Measurements from ENCODE around the gene BLVRA. TPM values are rescaled to one million over a fixed set of nuclear protein-coding genes. Genes with fewer than 3 reads are reported as not detected.

BLVRA gene
- total and polyA plus RNA-seq, 4 donors: 56.0 to 117 (median 69.4) TPM

DNA sequence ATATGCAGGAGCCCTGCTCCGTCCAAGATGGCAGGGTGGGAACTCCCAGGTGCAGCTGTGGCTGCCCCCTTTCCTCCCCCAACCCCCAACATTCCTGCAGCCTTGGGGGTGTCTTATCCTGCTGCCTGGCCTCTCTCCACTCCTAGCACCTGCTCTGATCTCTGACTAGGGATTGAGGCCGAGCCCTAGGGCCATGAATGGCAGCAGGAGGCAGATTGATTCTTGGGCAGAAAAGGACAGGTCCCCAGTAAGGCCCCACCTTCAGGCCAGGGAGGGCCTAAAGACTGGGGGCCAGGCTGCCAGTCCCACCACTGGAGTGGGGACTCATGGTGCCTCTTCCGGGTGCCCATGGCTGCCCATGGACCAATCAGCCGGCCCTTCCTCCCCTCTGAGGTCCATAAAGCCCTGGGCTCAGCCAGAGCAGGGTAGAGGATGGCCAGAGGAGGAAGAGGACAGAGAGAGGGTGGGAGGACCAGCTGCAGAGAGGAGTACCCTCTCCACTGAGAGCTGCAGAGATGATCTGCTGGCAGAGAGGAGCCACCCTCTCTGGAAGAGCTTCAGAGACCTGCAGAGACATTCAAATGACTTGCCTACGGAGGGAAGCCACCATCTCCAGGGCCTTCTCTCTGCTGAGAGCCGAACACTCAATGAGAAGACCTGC lies 20.9 kb upstream of the BLVRA start:
- no peaks in the 10 kb centered on the region for H3K4me1 ChIP-seq (ENCODE audit: control insufficient read depth in 1 of 2, insufficient read depth in 2 of 2, low read length in 2 of 2)
- H3K9me3 ChIP-seq (ENCODE audit: control insufficient read depth, low read length): no peaks in the 10 kb centered on the region
- H3K27ac ChIP-seq (ENCODE audit: low read depth in 1 of 2, low read length in 2 of 2): no peak overlapping the region
- no peak for ATAC-seq (ENCODE audit: low FRiP score)
- no peak overlapping the region for H3K4me3 ChIP-seq (ENCODE audit: low read length in 2 of 2)
- H3K27me3 ChIP-seq (ENCODE audit: control insufficient read depth in 1 of 2, insufficient read depth in 2 of 2, low read length in 1 of 2): no peaks in the 10 kb centered on the region
- 86 to 91% methylated on average over 6 of the region's 6 CpGs for WGBS, 2 donors
- no peak for DNase-seq
- intact Hi-C loops (cut with DNase I): loop anchor here in 1 of 2 donors (10.0 kb wide), 1 partner anchor 97 kb away; no protein-coding TSS in a partner anchor
- no peaks in the 10 kb centered on the region for H3K36me3 ChIP-seq (ENCODE audit: control insufficient read depth in 1 of 2, insufficient read depth in 2 of 2, low read length in 1 of 2)

DNA sequence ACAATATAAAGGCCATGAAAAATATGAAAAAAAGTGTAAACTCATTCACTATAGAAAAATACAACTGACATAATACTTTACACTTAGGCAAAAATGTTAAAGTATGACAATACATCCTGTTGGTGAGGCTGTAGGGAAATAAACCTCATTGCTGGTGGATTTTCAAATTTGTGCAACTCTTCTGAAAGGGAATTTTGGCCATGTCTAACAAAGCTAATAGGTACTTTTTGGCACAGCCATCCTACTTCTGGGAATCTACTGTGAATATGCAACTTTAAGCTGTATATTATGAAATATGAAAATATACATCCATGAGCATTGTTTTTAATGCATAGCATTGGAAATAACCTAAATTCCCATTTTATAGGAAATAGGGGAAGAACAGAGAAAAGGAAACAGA lies 15.8 kb upstream of the BLVRA start:
- H3K36me3 ChIP-seq (ENCODE audit: control insufficient read depth in 1 of 2, insufficient read depth in 2 of 2, low read length in 1 of 2): no peaks in the 10 kb centered on the region
- intact Hi-C loops (cut with DNase I): no loop called here
- ATAC-seq (ENCODE audit: low FRiP score) (no peak), DNase-seq (no peak)
- no peak overlapping the region for H3K27ac ChIP-seq (ENCODE audit: low read depth in 1 of 2, low read length in 2 of 2)
- H3K4me3 ChIP-seq (ENCODE audit: low read length in 2 of 2): no peak overlapping the region
- no peaks in the 10 kb centered on the region for H3K9me3 ChIP-seq (ENCODE audit: control insufficient read depth, low read length)
- no peaks in the 10 kb centered on the region for H3K27me3 ChIP-seq (ENCODE audit: control insufficient read depth in 1 of 2, insufficient read depth in 2 of 2, low read length in 1 of 2)
- no peaks in the 10 kb centered on the region for H3K4me1 ChIP-seq (ENCODE audit: control insufficient read depth in 1 of 2, insufficient read depth in 2 of 2, low read length in 2 of 2)

DNA sequence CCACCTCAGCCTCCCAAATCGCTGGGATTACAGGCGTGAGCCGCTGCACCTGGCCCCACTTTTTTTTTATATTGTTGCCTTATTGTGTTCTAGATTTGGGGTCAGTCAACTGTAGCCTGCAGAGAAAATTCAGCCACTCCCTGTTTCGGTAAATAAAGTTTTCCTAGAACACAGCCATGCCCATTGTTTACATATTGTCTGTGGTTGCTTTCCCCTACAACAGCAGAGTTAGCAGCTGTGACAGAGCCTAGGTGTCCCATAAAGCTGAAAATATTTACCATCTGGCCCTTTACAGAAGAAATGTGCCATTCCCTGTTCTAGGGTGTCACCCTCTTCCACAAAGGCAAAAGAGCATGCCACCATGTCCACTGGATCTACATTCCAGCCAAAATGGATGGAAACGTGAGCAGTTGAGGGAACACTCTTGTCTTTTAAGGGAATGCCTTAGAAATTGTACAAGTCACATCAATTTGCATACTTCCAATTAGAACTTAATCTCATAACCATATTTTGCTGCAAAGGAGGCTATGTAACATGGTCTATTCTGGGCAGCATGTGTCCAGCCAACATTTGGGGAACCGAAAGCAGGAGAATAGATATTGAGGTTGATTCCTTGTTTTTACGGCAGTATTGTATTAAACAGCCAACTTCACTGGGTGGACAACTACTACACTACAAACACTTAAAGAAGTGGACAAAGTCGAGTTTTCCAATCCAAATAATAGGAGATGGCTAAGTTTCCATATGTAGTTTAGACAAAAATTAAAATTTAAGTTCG lies 11.0 kb upstream of the BLVRA start:
- Histone ChIP-seq H3K36me3 (ENCODE audit: control insufficient read depth in 1 of 2, insufficient read depth in 2 of 2, low read length in 1 of 2) (no peaks in the 10 kb centered on the region), H3K4me1 (ENCODE audit: control insufficient read depth in 1 of 2, insufficient read depth in 2 of 2, low read length in 2 of 2) (no peaks in the 10 kb centered on the region), H3K27me3 (ENCODE audit: control insufficient read depth in 1 of 2, insufficient read depth in 2 of 2, low read length in 1 of 2) (no peaks in the 10 kb centered on the region), H3K4me3 (ENCODE audit: low read length in 2 of 2) (no peak overlapping the region), H3K9me3 (ENCODE audit: control insufficient read depth, low read length) (no peaks in the 10 kb centered on the region), H3K27ac (ENCODE audit: low read depth in 1 of 2, low read length in 2 of 2) (no peak overlapping the region)
- ATAC-seq (ENCODE audit: low FRiP score) (no peak), DNase-seq (no peak)
- intact Hi-C loops (cut with DNase I): no loop called here
- 91 to 94% methylated on average over 9 of the region's 9 CpGs for WGBS, 2 donors

DNA sequence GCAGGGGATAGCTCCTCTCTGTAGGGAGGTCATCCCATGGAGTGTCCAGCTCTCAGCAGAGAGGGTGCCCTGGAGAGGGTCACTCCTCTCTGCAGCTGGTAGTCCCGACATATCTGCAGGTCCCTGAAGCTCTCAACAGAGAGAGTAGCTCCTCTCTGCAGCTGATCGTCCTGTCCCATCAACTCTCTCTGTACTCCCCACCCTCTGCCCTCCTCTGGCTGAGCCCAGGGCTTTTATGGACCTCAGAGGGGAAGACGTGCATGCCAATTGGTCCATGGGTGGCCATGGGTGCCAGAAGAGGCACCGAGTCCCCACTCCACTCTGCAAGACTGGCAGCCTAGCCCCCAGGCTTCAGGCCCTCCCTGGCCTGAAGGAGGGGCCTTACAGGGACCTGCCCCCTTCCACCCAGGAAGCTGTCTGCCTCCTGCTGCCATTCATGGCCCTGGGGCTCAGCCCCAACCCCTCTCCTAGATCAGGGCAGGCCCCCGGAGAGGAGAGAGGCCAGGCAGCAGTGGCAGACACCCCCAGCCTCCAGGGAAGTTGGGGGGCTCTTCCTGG lies 9.0 kb upstream of the BLVRA start:
- 70 to 76% methylated on average over 5 of the region's 5 CpGs for WGBS, 2 donors
- no peaks in the 10 kb centered on the region for H3K27me3 ChIP-seq (ENCODE audit: control insufficient read depth in 1 of 2, insufficient read depth in 2 of 2, low read length in 1 of 2)
- intact Hi-C loops (cut with DNase I): no loop called here
- H3K4me1 ChIP-seq (ENCODE audit: control insufficient read depth in 1 of 2, insufficient read depth in 2 of 2, low read length in 2 of 2): no peaks in the 10 kb centered on the region
- H3K9me3 ChIP-seq (ENCODE audit: control insufficient read depth, low read length): no peaks in the 10 kb centered on the region
- ATAC-seq (ENCODE audit: low FRiP score) (no peak), DNase-seq (no peak)
- no peak overlapping the region for H3K4me3 ChIP-seq (ENCODE audit: low read length in 2 of 2)
- H3K27ac ChIP-seq (ENCODE audit: low read depth in 1 of 2, low read length in 2 of 2): no peak overlapping the region
- no peaks in the 10 kb centered on the region for H3K36me3 ChIP-seq (ENCODE audit: control insufficient read depth in 1 of 2, insufficient read depth in 2 of 2, low read length in 1 of 2)

DNA sequence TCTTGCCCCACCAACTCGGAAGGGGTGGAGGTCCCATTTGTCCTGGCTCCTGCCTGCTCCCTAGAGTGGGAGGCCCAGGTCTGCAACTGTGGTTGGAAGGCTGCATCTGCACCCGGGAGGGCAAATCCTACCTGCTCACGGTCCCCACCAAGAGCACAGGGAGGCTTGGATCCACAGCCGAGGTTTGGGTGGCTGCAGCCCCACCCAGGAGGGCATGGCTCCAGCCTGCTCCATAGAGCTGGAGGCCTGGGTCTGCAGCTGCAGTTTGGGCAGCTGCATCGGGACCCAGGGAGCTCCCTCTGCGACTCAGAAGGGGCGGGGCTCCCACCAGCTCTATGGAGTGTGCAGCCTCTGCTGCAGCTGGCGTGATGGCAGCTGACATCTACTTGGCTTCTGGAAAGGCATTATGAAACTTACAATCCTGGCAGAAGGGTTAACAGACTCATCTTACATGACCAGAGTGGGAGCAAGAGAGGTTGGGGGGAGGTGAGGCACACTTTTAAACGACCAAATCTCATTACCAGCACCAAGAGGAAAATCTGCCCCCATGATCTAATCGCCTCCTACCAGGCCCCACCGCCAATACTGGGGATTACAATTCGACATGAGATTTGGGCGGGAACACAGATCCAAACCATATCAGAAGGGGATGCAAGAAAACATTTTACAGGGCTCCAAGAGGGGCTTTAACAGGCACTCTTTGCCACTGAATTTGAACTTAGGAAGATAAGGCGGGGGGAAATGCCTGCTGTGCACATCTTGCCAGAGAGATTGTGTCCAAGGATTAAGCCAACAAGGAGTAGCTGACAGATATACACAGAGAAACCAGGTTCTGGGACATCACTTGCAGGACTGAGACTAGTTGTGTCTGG lies 8.2 kb upstream of the BLVRA start:
- Histone ChIP-seq H3K36me3 (ENCODE audit: control insufficient read depth in 1 of 2, insufficient read depth in 2 of 2, low read length in 1 of 2) (no peaks in the 10 kb centered on the region), H3K27me3 (ENCODE audit: control insufficient read depth in 1 of 2, insufficient read depth in 2 of 2, low read length in 1 of 2) (no peaks in the 10 kb centered on the region), H3K9me3 (ENCODE audit: control insufficient read depth, low read length) (no peaks in the 10 kb centered on the region), H3K4me1 (ENCODE audit: control insufficient read depth in 1 of 2, insufficient read depth in 2 of 2, low read length in 2 of 2) (no peaks in the 10 kb centered on the region), H3K27ac (ENCODE audit: low read depth in 1 of 2, low read length in 2 of 2) (no peak overlapping the region), H3K4me3 (ENCODE audit: low read length in 2 of 2) (no peak overlapping the region)
- intact Hi-C loops (cut with DNase I): no loop called here
- ATAC-seq (ENCODE audit: low FRiP score) (no peak), DNase-seq (no peak)
- WGBS, 2 donors: 75 to 76% methylated on average over 14 of the region's 14 CpGs

DNA sequence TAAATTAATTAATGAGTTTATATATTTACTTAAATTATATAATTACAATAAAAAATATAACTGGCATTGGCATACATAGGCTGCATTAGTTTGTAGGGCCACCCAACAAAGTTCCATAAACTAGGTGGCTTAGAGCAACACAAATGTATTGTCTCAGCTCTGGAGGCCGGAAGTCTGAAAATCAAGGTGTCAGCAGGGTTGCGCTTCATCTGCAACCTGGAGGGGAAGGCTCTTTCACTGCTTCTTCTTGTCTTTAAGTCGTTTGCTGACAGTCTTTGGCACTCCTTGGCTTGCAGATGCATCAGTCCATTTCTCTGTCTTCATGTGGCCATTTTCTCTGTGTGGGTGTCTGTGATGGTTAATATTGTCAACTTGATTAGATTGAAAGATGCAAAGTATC lies 6.1 kb upstream of the BLVRA start:
- no peak for DNase-seq

DNA sequence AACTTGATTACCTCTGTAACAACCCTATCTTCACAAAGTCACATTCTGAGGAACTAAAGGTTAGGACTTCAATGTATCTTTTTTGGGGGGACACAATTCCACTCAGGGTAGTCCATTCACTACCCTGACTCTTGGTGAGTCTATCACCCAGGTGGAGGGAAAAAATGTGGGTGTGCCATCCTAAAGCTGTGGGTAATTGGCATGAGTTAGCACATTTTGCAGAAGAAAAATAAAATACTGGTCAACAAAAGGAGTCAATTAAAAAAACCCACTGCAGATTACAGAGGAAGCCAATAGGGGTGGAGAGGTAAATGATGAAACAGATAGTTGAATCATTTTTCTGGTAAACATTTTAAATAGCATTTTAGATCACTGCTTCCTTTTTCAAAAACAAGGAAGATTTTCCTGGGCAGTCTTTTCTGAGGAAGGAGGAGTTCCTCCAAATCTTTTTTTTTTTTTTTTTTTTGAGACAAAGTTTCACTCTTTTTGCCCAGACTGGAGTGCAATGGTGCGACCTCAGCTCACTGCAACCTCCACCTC lies 5.1 kb upstream of the BLVRA start:
- DNase-seq: no peak
- ATAC-seq (ENCODE audit: low FRiP score): no peak
- H3K9me3 ChIP-seq (ENCODE audit: control insufficient read depth, low read length): no peaks in the 10 kb centered on the region
- no peak overlapping the region for H3K4me3 ChIP-seq (ENCODE audit: low read length in 2 of 2)
- H3K27ac ChIP-seq (ENCODE audit: low read depth in 1 of 2, low read length in 2 of 2): no peak overlapping the region
- intact Hi-C loops (cut with DNase I): no loop called here
- H3K4me1 ChIP-seq (ENCODE audit: control insufficient read depth in 1 of 2, insufficient read depth in 2 of 2, low read length in 2 of 2): no peaks in the 10 kb centered on the region
- H3K36me3 ChIP-seq (ENCODE audit: control insufficient read depth in 1 of 2, insufficient read depth in 2 of 2, low read length in 1 of 2): no peaks in the 10 kb centered on the region
- H3K27me3 ChIP-seq (ENCODE audit: control insufficient read depth in 1 of 2, insufficient read depth in 2 of 2, low read length in 1 of 2): no peaks in the 10 kb centered on the region
- 87 to 91% methylated on average over 1 of the region's 1 CpG for WGBS, 2 donors

More for the DNA sequence above, 6.1 kb upstream of the BLVRA start:
- Histone ChIP-seq H3K36me3 (ENCODE audit: control insufficient read depth in 1 of 2, insufficient read depth in 2 of 2, low read length in 1 of 2) (no peaks in the 10 kb centered on the region), H3K4me3 (ENCODE audit: low read length in 2 of 2) (no peak overlapping the region), H3K4me1 (ENCODE audit: control insufficient read depth in 1 of 2, insufficient read depth in 2 of 2, low read length in 2 of 2) (no peaks in the 10 kb centered on the region), H3K9me3 (ENCODE audit: control insufficient read depth, low read length) (no peaks in the 10 kb centered on the region), H3K27me3 (ENCODE audit: control insufficient read depth in 1 of 2, insufficient read depth in 2 of 2, low read length in 1 of 2) (no peaks in the 10 kb centered on the region), H3K27ac (ENCODE audit: low read depth in 1 of 2, low read length in 2 of 2) (no peak overlapping the region)
- no peak for ATAC-seq (ENCODE audit: low FRiP score)
- intact Hi-C loops (cut with DNase I): no loop called here
- 78 to 81% methylated on average over 3 of the region's 3 CpGs for whole genome bisulfite sequencing, 2 donors

DNA sequence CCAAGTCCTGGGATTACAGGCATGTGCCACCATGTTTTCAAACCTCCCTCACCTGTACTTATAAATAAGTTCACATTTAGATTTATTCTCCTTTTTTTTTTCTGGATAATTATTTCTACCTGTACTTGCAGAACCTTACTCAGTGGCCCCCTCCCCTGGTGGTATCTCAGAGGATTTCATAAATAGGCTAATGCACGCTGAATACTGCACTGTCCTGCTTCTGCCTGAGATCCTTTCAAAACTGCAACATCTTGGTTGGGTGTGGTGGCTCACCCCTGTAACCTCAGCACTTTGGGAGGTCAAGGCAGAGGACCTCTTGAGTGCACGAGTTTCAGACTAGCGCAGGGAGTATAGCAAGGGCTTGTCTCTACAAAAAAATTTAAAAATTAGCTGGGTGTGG lies 4.6 kb upstream of the BLVRA start:
- intact Hi-C loops (cut with DNase I): no loop called here
- no peaks in the 10 kb centered on the region for H3K36me3 ChIP-seq (ENCODE audit: control insufficient read depth in 1 of 2, insufficient read depth in 2 of 2, low read length in 1 of 2)
- no peak for DNase-seq
- H3K27ac ChIP-seq (ENCODE audit: low read depth in 1 of 2, low read length in 2 of 2): no peak overlapping the region
- no peak for ATAC-seq (ENCODE audit: low FRiP score)
- no peaks in the 10 kb centered on the region for H3K9me3 ChIP-seq (ENCODE audit: control insufficient read depth, low read length)
- no peaks in the 10 kb centered on the region for H3K4me1 ChIP-seq (ENCODE audit: control insufficient read depth in 1 of 2, insufficient read depth in 2 of 2, low read length in 2 of 2)
- no peak overlapping the region for H3K4me3 ChIP-seq (ENCODE audit: low read length in 2 of 2)
- H3K27me3 ChIP-seq (ENCODE audit: control insufficient read depth in 1 of 2, insufficient read depth in 2 of 2, low read length in 1 of 2): no peaks in the 10 kb centered on the region
- 85 to 88% methylated on average over 3 of the region's 3 CpGs for WGBS, 2 donors

Measured in aorta (tissue), 5 donors.